Right forelimb (tissue), 1 donor: ENCODE data around the gene ATG3.
"Not testable (repeated sequence)": the region's sequence is repeated elsewhere in the genome, so short reads cannot be mapped to it uniquely, and the experiment has no call there.

Experiments used
- DNase-seq: peaks from one replicate; pipeline ENCODE4 v3.0.0-alpha.2; 2018

Gene ATG3

DNA sequence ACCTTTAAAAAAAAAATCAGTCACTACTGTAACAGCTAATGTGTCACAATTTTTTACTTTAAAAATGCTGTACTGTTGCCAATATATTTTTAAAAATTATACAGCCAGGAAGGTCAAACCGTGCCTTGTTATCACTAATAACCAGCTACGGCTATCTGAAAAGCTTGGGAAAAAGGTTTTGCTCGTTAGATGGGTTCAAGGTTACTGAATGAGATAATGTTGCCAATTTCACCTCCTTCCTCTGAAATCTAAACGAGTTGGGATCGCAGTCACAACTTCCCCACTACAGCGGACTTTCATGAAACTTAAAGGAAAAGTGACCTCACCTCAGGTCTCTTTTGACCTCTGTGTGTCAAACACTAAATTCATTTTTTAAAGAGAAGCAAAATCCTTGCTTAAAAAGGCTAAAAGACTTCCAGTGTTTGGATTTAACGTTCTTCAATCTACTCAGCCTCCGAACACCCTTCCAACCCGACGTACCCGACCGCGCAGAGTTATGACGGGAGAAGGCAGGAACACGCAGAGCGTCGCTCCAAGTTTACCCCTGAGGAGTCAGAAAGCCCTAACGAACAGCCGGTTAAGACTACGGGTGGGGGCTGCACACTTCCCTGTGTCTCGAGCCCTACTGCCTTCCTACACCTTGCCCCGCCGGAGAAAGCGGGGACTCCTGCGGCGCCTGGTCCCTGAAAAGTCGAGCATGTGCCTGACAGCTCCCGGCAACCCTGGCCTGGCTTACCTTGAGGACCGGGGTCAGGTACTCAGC, 860 bp downstream of the ATG3 start:
- peak; percentile 83 for DNase-seq

DNA sequence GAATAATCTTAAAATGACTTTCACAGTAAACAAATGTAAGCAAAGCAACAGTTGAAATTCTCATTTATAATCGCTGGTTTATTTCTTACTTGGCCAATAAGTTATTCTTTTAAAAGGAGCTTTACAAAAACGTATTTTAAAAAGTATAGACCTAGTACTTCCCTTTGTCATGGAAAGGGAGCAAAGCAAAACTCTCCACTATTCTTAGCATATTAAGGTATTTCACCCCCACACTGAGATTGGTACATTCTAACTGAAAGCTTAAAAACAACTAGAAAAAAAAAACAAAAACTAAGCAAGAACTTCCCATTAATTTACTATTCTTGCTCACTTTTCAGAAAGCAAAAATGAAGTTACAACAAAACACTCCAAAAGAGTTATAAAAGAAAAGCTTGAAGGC, 1.5 kb downstream of the ATG3 start:
- DNase-seq, result no peak

DNA sequence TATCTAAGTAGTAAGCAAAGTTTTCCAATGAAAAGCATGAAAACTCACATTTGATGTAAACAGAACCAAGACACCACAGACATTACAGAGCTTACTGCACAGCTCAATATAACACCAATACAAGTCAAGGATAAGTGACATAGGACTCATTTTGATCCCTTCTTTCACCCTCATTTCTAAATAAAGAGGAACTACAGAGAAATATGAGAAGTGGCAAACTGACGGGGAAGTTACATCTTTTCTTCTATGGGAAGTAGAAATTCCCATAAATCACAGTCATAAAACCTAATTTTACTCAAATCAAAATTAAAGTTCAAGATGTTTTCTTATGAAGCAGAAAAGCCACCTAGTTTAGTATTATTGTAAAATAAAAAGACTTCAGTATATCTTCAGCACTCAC, 3.8 kb downstream of the ATG3 start:
- no peak for DNase-seq

DNA sequence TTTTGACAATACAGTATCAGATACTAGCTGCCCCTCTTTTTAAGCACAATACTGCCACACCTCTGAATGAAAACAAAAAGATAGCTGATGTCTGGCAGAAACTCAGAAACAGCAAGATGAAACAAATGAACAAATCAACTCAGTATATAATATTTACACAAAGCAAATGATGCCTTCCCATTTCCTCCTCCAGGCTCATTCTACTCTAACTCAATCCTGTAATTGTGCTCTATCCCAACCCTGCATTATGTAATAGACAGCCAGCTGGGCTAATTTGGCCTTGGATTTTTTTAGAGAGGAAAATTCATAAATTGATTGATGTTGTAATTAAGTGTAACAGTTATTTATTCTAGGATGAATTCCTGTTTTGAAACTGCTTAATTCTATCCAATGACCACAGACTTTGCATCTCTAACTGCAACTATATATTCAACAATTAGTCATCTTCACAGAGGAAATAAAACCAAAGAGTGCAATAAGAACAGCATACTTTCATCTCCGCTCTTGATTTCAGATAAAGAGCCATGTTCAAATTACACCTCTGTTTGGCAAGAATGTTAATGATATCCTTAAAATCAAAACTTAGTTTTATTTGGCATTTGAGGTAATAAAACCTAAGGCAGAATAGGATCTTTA, 6.1 kb downstream of the ATG3 start:
- no peak for DNase-seq

DNA sequence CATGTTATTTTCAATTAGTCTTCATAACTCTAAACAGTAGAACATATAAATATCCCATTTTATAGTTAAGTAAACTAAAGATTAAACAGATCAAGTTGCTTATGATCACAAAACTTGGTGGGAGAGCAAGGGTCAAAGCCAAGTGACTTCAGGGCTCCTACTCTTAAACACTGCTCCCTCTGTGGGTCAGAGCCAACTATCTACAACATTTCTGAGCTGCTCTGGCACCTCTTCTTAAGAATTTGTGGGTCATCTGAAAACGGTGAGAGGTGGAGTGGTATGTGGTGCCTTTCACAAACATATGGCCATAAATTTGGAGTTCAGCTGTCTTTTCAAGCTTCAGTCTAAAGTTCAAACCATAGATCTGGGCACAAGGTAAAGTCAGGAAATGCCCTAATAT, 10.9 kb downstream of the ATG3 start:
- no peak for DNase-seq

DNA sequence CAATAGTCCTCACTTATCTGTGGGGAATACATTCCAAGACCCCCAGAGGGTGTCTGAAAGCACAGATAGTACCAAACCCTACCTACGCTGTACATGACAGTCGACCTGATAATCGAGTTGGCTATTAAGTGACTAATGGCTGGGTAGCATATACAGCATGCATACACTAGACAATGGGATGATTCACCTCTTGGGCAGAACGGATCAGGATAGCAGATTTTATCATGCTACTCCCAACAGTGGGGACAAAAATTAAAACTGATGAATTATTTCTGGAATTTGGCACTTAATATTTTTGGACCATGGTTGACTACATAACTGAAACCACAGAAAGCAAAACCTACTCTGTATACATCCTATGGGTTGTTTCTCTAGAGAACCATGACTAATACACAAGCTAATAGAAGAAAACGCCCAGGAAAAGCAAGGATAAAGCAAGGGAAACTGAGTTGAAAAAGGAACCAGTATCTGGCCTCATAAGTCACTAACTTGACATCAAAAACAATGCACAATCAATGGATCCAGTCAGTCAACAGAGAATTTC, 15.5 kb downstream of the ATG3 start:
- no peak for DNase-seq

DNA sequence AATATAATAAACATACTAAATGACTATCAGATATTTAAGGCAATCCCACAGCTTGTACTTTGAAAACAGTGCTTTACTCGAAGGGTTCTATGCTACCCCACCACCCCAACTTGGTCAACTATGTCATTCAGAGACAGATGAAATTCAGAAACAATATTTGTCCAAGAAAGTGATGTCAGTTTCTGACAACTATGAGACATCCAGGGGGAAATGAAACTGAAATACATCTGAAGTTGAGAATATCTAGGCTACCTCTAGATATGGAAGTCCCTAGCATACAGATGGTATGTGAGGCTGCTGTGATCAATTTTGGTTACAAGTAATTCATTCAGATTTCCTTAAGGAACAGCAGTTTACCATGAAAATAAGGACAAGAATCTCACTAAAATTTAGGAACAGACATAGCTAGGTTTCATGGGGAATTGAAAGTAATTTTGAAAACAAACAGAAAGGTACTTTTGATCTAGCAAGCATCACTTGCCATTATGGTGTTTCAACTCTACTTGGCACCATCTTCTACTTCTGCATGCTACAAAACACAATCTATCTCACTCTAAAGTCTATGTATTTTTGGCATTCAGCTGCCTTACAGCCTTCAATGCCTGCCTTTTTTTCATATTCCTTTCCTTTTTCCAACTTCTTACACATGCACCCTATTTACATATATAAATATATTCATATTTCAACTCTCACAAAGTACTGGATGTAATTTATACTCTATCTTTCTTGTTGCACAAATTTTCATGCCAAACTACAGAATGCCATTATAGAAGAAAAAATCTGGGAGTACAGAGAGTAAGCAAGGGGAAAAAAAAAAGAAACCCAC, 21.7 kb downstream of the ATG3 start:
- no peak for DNase-seq

DNA sequence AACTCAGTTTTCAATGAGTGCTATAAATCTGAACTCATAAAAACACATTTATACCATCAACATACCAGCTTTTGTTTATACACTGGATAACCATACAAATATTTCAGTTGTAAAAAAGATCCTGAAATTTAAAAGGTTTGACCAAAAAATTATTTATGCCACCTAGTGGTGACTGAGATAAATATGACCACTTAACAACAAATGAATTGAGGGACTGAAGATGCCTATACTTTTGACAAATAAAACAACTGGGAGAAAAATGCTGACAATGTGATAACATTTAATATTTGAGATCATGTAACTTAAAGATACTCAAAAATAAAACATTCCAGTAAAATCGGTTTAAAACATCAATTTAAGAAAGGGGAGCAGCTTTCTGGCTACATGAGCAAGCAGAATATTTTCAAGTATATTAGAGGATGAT, 30.4 kb downstream of the ATG3 start:
- DNase-seq, result no peak

DNA sequence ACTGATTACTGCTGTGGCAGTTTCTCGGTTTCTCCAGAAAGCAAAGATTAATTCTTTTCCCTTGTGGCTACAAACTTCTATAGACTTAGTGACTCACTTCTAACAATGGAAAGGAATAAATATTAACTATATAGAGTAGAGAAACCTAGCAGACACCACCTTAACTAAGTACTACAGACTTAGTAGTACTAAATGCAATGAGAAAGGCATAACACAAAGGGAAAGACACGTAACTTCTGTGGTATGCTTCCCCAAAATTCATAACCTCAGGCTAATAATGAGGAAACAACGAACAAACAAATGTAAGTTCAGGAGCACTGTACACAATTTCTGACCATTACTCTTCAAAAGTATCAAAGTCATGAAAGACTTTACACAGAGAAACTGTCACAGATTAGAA, 31.2 kb downstream of the ATG3 start:
- no peak for DNase-seq

DNA sequence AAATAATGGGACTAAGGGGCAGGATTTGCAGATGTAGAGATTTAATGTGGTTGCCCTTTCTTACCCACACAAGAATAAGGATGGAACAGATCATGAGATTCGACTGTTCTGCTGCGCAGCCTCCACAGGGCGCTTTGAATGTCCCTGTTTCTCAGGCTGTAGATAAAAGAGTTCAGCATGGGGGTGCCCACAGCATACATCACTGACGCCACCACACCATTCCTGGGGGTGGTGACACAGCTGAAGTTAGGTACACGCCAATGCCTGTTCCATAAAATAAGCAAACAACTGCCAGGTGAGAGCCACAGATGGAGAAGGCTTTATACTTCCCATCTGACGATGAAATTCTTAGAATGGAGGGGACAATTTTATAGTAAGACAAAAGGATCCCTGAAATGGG, 37.6 kb downstream of the ATG3 start:
- DNase-seq, result not testable (repeated sequence)

DNA sequence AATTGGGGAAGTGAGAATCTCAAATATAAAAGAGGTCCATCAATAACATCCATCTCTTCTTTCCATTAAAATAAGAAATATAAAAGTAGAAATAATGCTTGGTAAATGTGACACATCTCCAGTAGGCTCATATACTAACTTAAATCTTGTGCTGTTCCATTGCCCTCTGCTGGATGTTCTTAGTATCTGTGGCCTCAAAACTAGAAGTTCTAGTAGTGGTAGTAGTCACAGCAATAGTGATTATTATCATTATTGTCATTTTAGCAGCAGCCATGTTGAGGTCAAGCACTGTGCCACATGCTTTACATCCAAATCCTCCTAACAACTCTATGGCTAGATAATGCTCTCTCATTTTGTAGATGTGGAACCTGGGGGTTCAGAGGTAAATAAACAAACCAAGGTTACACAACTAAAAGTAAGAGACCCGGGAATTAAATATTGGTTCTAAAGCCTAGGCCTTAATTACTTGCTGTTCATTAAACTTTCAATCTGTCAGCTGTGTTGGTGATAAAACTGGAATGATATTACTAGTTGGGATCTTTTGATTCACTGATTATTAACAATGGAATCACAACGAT, 42.2 kb downstream of the ATG3 start:
- no peak for DNase-seq

DNA sequence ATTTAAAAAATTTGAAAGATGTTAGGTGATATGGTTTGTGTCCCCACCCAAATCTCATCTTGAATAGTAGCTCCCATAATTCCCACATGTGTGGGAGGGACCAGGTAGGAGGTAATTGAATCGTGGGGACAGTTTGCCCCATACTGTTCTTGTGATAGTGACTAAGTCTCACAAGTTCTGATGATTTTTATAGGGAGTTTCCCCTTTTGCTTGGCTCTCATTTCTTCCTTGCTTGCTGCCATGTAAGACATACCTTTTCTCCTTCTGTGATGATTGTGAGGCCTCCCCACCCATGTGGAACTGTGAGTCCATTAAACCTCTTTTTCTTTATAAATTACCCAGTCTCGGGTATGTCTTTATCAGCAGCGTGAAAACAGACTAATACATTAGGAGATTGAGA, 42.8 kb downstream of the ATG3 start:
- not testable (repeated sequence) for DNase-seq

DNA sequence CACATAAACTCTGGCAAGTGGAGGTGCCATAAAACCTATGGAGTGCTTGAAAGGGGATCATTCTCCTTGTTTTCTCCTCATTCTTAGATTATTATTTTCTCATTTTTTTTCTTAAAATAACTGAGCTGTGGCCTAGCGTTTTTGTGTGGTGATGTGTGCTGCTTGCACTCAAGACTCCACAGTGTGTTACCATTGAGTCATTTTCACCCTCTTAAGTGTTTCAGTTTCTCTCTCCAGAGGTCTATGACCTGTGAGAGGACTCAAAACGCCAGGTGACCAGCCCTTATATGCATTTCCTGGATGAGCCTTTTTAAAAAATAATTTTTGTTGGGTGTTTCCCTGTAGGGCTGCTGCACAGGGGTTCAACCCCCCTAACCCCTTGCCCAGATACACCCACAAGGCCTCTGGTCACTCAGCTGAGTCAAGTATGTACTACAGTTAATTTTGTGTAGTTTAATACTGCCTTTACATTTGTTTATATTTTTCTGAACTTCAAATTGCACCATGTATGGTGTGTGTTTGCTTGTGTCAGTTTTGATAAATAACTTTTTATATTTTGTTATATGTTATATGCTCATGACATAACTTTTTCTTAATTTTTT, 47.1 kb downstream of the ATG3 start:
- no peak for DNase-seq

DNA sequence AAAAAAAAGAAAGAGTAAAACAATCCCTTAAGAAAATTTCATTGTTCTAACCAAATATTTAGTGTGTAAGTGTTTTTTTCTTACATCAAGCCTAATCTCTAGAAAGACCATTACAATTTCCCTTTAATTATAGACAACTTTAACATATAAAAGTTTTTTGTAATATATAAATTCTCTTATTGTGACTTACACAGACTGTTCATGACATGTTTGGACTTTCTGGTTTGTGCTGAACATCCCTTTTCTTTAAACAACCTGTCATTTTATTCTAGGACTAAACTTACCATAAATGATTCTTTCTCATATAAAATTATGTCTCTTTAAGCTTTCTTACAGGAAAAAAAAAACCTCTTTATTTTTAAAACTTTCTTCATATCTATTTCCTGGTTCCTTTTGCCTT, 49.4 kb downstream of the ATG3 start:
- DNase-seq, result no peak

DNA sequence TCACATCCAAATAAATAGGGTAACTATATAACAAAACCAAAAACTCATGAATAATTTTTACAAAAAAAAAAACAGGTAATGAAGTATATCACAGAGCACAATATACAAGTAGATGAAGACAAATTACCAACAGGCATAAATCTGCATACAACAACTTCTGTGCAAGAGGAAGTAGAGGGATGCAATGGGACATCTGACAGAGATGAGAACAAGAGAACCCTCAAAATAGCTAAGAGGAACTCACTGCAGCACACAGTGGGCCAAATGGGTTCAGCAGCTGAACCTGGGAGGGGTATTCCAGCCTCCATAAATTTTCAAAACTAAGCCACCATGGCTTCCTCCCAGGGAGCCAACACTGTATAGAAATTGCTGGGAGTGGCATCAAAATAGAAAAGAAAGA, 52.9 kb downstream of the ATG3 start:
- DNase-seq, result no peak

DNA sequence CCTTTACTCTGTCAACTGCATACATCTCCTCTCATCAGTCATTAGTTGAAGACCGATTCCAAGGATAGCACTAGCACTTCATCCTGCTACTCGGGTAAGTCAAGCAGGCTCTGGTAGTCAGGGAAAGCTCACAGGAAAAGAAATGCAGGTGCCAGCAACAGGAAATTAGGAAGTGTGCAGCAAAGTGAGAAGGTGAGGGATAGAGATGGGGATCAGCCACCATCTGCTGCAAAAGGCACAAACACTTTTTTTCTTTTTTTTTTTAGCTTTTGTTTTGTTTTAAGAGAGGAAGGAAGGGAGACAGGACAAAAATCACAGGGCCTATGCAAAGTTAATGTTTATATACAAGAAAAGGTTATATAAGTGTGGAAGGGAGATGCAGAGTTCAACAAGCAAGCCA, 53.5 kb downstream of the ATG3 start:
- no peak for DNase-seq

DNA sequence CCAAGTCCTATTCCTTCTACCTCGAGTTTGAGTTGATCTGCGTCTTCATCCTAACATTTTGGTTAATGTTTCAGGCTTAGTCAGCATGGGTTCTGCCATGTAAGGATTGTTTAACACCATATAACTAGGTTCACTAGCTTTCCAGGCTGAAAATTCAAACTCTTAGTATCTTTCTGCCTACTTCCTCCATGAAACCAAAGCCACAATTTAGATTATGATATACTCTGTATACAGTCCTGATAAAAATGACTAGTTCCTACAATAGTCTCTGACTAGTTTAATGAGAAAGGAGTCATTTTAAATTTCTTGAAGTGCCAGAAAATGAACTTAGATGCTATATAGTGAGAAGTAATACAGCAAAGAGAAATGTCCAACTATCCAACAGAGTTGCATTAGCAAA, 55.9 kb downstream of the ATG3 start:
- no peak for DNase-seq

DNA sequence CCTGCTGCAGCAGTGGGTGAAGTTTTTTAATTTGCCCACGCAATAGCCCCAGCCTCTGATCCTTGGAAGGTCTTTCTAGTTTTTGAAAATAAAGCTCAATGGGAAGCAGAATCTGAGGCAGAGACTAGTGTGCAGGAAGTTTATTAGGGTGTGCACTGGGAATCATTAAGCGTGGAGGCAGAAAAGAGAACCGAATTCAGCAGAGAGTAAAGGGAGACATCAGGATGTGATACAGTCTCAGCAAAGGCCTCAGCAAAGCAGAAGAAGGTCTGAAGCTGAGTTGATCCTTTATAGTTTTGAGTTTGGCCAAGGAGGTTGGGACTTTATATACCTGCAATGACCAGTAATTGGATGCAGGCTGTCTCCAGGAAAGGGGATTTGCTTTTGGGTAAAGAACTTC, 57.6 kb downstream of the ATG3 start:
- DNase-seq, result no peak

DNA sequence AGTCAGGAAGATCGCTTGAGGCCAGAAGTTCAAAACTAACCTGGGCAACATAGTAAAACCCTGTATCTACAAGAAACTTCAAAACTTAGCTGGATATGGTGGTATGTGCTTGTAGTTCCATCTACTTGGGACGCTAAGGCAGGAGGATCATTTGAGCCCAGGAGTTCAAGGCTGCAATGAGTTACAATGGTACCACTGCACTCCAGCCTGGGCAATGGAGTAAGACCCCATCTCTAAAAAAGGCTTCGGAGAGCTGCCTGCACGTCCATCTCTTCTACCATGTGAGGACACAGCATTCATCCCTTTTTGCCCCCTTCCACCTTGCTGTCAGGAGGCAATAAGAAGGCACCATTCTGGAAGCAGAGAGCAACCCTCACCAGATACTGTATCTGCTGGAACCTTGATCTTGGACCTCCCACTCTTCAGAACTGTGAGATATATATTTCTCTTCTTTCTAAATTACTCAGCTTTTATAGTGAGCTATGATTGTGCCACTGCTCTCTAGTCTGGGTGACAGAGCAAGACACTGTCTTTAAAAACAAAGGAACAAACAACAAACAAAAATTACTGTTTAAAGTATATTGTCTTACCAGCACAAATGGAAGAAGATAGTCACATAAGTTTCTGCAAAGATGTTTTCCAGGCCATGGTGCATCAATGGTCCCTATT, 58.3 kb downstream of the ATG3 start:
- DNase-seq, result no peak

DNA sequence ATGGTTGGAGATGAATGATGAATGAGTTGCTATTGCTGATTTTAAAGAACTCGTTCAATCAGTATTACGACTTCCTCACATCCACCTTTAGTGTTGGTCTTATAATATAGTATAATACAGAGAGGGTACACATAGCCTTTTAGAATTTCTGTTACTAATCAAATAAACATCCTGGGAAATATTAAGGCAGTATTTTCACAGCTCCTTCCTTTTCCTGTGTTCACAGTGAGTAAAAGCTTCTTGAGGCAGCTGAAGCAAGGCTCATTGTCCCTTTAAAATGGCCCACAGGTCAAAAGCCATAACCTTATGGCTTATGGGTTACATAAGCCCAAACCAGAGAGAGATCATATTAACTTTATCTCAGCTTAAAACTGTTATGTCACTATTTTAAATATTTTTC, 61.1 kb downstream of the ATG3 start:
- no peak for DNase-seq

DNA sequence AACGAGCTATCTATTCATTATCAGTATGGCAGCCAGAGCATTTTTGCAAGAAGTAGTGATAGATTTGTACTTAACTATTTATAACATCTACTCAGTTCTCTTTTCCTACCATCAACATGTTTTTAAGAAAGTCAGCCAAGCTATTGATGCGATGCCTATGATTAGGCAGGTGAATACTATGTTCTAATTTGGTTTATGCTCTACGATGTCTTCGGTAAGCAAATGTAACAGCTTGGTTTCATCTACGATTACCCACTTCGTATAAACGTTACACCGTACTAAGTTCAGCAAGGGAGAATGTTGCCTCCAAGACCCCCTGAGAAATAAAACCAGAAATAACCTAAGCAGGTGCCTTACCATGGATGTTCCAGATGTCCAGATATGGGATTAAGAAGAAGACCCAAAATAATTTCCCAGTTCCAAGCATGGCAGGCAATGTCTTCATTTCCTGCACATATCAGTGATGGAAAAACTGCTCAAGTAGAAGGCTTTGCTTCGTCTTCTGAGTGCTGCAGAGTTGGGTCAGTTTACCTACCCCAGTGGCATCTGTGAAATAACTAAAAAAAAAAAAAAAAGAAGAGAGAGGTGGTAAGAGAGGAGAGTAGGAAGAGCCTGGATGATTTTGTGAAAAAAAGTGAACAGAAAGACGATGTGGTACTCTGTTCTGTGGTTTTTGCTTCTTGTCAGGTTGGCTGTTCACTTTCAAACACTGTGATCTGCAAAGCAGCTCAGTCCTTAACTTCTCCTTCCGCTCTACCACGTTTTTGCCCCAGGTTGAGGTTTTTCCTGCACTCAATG, 62.6 kb downstream of the ATG3 start, which contains the start of gene BTLA:
Gene BTLA, minus strand, starts transcription at position 559 of the 798 bp plus-strand sequence. Its CDS starts 114 bp downstream, at position 445.
- DNase-seq, result no peak
